Thoracic aorta (tissue), 2 donors: ENCODE data around the gene EPYC. TPM values are rescaled to one million over a fixed set of nuclear protein-coding genes. Genes with fewer than 3 reads are reported as not detected.

Experiments used
- ATAC-seq: fragments of 150-250 bp; one replicate; pipeline ENCODE4 v1.8.0; 2017; ENCODE audit warnings: low read depth; ENCODE audit not compliant: insufficient number of reproducible peaks, low FRiP score
- DNase-seq: peaks from one replicate; pipeline ENCODE4 v3.0.0-alpha.2; 2020; ENCODE audit warnings: low spot score
- H3K27ac ChIP-seq, 2 donors: fragments of 200-600 bp; sonication (generic); 1 replicate in 1 of 2; 2 replicates in 1 of 2; pipeline ENCODE4 v1.5.1; 2016; ENCODE audit warnings: mild to moderate bottlenecking in 2 of 2, moderate library complexity in 2 of 2
- H3K27me3 ChIP-seq: fragments of 200-600 bp; sonication (generic); replicated peaks from 2 replicates; pipeline ENCODE4 v1.6.0; 2016; ENCODE audit warnings: mild to moderate bottlenecking; ENCODE audit not compliant: insufficient read depth
- H3K36me3 ChIP-seq: fragments of 200-600 bp; sonication (generic); one replicate; pipeline ENCODE4 v1.5.1; 2016
- H3K4me1 ChIP-seq, 2 donors: fragments of 200-600 bp; sonication (generic); 1 replicate in 1 of 2; 2 replicates in 1 of 2; pipeline versions ENCODE4 v1.5.1 to v1.6.0; 2016; ENCODE audit warnings: low read depth in 2 of 2, mild to moderate bottlenecking in 1 of 2; ENCODE audit not compliant: control insufficient read depth in 1 of 2
- H3K4me3 ChIP-seq: fragments of 200-600 bp; sonication (generic); 2 replicates; pipeline ENCODE4 v1.5.1; 2016; ENCODE audit warnings: mild to moderate bottlenecking
- H3K9me3 ChIP-seq: fragments of 200-600 bp; sonication (generic); 2 replicates; pipeline ENCODE4 v1.5.1; 2016
- total RNA-seq, 2 donors: library from RNA; depleted of rRNA; stranded (reverse); fragments of >200 nt; gene quantifications; one replicate each; pipeline versions ENCODE4 v1.1.0 to v1.2.3, GENCODE V29; 2016
- TF ChIP-seq, protein P1 (sequence below): fragments of 200-600 bp; sonication (generic); IDR thresholded peaks from one replicate; pipeline ENCODE4 v1.5.1; 2019; ENCODE audit warnings: antibody characterized with exemption

The EPYC gene
- total RNA-seq, 2 donors from 2014 or later = not detected

DNA sequence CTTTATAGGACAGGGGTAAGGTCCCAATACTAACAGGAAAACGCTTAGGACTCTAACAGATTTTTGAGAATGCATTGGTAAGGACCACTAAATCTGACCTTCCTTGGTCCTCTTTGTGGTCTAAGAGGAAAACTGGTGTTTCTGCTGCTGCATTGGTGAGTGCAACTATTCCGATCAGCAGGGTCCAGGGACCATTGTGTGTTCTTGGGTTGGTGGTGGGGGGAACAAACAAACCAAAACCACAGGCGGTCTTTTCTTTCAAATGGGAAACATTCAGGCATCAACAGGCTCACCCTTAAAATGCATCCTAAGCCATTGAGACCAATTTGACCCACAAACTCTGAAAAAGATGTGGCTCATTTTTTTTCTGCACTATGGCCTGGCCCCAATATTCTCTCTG, 20.7 kb downstream of the EPYC start:
- Histone ChIP-seq H3K36me3 (no peaks in the 10 kb centered on the region), H3K4me1 (no peaks in the 10 kb centered on the region), H3K9me3 (no peaks in the 10 kb centered on the region), H3K27me3 (no peaks in the 10 kb centered on the region), H3K27ac (no peak overlapping the region), H3K4me3 (no peak overlapping the region)
- TF ChIP-seq, protein P1, sequence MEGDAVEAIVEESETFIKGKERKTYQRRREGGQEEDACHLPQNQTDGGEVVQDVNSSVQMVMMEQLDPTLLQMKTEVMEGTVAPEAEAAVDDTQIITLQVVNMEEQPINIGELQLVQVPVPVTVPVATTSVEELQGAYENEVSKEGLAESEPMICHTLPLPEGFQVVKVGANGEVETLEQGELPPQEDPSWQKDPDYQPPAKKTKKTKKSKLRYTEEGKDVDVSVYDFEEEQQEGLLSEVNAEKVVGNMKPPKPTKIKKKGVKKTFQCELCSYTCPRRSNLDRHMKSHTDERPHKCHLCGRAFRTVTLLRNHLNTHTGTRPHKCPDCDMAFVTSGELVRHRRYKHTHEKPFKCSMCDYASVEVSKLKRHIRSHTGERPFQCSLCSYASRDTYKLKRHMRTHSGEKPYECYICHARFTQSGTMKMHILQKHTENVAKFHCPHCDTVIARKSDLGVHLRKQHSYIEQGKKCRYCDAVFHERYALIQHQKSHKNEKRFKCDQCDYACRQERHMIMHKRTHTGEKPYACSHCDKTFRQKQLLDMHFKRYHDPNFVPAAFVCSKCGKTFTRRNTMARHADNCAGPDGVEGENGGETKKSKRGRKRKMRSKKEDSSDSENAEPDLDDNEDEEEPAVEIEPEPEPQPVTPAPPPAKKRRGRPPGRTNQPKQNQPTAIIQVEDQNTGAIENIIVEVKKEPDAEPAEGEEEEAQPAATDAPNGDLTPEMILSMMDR = no peak
- ATAC-seq (no peak), DNase-seq (no peak)

DNA sequence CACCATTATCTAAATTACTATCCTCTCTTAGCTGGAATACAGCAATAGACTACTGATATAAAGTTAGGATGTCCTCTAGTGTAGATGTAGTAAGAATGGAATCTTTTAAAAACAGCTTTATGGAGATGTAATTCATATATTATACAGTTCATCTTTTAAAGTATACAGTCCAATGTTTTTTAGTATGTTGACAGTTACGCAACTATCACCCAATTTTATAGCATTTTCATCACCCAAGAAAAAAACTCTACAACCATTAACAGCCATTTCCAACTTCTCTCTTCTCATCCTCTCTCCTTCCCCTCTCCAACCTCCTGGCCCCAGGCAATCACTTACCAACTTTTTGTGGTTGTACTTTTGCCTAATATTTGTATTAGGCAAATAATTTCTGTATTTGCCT, 22.6 kb downstream of the EPYC start:
- no peak for ATAC-seq
- Histone ChIP-seq H3K4me1 (no peaks in the 10 kb centered on the region), H3K9me3 (no peaks in the 10 kb centered on the region), H3K4me3 (no peak overlapping the region), H3K27me3 (no peaks in the 10 kb centered on the region), H3K27ac (no peak overlapping the region), H3K36me3 (no peaks in the 10 kb centered on the region)
- TF ChIP-seq, protein P1 = no peak
- no peak for DNase-seq

DNA sequence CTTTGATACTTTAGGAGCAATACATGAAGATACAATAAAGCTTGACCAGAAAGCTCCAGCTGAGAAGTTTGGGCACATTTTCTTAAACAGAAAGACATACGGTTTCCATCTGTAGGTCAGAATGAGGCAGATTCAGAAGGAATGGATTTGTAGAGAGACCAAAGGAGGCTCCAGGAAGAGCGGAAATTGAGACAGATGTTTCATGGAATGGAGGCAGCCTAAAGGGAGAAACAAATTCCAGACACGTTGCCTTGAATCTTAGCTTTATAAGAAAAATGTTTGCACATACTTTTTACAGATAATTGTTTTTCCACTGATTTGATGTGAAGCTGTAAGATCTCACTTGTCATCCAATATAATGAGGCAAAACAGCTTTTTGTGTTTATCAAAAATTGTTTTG, 24.8 kb downstream of the EPYC start:
- Histone ChIP-seq H3K36me3 (no peaks in the 10 kb centered on the region), H3K4me3 (no peak overlapping the region), H3K4me1 (no peaks in the 10 kb centered on the region), H3K27me3 (no peaks in the 10 kb centered on the region), H3K9me3 (no peaks in the 10 kb centered on the region), H3K27ac (no peak overlapping the region)
- TF ChIP-seq, protein P1 = no peak
- ATAC-seq (no peak), DNase-seq (no peak)

DNA sequence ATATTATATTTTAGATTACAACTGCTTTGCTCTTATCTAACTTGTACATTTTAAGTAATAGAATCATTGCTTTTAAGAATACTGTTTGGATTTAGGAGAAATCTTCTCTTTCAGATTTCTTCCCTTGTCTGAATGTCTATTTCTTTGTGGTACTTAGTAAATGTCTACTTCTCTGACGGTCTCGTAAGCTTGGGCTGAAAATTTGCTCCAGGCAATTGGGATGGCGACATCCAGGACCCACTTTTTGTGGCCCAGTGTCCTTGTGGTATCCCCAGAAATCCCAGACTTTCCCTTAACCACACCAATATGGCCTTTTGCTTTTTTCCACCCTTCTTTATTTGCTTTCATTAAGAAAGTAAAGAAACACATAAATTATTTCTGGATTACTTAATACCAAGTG, 25.8 kb downstream of the EPYC start:
- ATAC-seq = no peak
- Histone ChIP-seq H3K36me3 (no peaks in the 10 kb centered on the region), H3K27ac (no peak overlapping the region)

DNA sequence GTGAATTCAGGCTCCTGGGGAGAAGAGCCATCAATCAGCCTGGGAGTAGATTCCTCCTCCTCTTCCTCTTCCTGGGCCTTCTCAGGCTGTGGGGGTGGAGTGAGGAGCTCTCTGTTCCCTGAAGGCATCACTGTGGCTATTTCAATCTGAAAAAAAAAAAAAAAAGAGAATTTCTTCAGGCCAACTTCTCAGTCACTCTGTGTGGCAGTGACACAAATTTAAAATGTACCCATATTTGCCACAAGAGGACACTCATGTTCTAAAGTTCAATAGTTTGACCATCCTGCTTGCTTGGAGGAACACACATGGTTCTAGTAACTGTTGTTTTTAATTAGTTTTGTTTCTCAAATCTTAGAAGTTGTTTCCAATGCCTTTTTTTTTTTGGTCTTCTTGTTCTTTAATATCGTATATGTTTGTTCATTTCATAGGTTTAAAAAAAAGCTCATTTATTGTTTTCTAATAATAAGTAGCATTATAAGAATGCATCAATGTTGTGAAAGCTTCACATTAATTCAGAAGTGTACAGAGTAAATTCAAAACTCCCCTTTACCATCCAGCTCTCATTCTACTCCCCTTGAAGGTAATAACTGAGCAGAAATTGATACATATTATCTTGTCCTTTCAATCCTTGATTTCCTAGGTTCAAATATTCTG, 26.5 kb downstream of the EPYC start:
- no peaks in the 10 kb centered on the region for H3K4me1 ChIP-seq
- TF ChIP-seq, protein P1 = peak; percentile 68
- H3K36me3 ChIP-seq = no peaks in the 10 kb centered on the region
- no peaks in the 10 kb centered on the region for H3K9me3 ChIP-seq
- H3K27me3 ChIP-seq = no peaks in the 10 kb centered on the region
- no peak overlapping the region for H3K27ac ChIP-seq
- H3K4me3 ChIP-seq = no peak overlapping the region
- ATAC-seq (peak; percentile 43), DNase-seq (no peak)

More for the DNA sequence above, 25.8 kb downstream of the EPYC start:
- H3K27me3 ChIP-seq = no peaks in the 10 kb centered on the region
- no peak overlapping the region for H3K4me3 ChIP-seq
- H3K4me1 ChIP-seq = no peaks in the 10 kb centered on the region
- DNase-seq = no peak
- TF ChIP-seq, protein P1 = no peak
- no peaks in the 10 kb centered on the region for H3K9me3 ChIP-seq
